Epithelial cell of prostate (primary cell): ENCODE data around the gene HES3.

Experiments
- DNase-seq: peaks from one replicate; pipeline ENCODE4 v3.0.0-alpha.2; 2011; ENCODE audit warnings: low read depth, low spot score
- H3K27ac ChIP-seq: fragments of 450-650 bp; 2 replicates; pipeline ENCODE4 v1.5.1; 2017; ENCODE audit warnings: mild to moderate bottlenecking

Gene HES3

GRCh38 chr1:6243993-6244392, at the start of gene HES3:
Gene HES3 (plus strand): TSS chr1:6244179. CDS start chr1:6244366, 187 bp downstream.
- DNase-seq, result no peak
- no peak within 1 kb of the TSS for H3K27ac ChIP-seq

GRCh38 chr1:6197746-6198427, 46.1 kb upstream of the HES3 start:
- H3K27ac ChIP-seq, result no peak overlapping the region
- no peak for DNase-seq

- H3K27ac ChIP-seq, result peak overlapping the region; percentile 69
- no peak for DNase-seq
Observed at GRCh38 chr1:6198646-6199297, 45.2 kb upstream of the HES3 start.

GRCh38 chr1:6199298-6200187, 44.4 kb upstream of the HES3 start, which contains the start of gene RPL22:
Gene RPL22 (minus strand): TSS chr1:6199595. CDS start chr1:6199573, 22 bp downstream.
- peak; percentile 93 for DNase-seq
- peak within 1 kb of the TSS; percentile 69 for H3K27ac ChIP-seq

GRCh38 chr1:6200188-6200809, 43.7 kb upstream of the HES3 start:
- peak overlapping the region; percentile 69 for H3K27ac ChIP-seq
- DNase-seq, result no peak

- no peak overlapping the region for H3K27ac ChIP-seq
- DNase-seq, result no peak
Observed at GRCh38 chr1:6202256-6202655, 41.7 kb upstream of the HES3 start.

- peak within 1 kb of the TSS; percentile 77 for H3K27ac ChIP-seq
Observed at GRCh38 chr1:6205849-6206519, 38.0 kb upstream of the HES3 start, which contains the start of gene RNF207. Gene RNF207 (plus strand): TSS chr1:6206119. CDS start chr1:6206536, 417 bp downstream.

GRCh38 chr1:6206520-6206855, 37.5 kb upstream of the HES3 start:
- DNase-seq, result no peak
- peak overlapping the region; percentile 77 for H3K27ac ChIP-seq

More at GRCh38 chr1:6205849-6206519, 38.0 kb upstream of the HES3 start, which contains the start of gene RNF207:
- DNase-seq, result no peak

GRCh38 chr1:6207075-6207885, 36.7 kb upstream of the HES3 start:
- no peak for DNase-seq
- no peak overlapping the region for H3K27ac ChIP-seq

GRCh38 chr1:6207921-6208320, 36.1 kb upstream of the HES3 start:
- no peak overlapping the region for H3K27ac ChIP-seq

GRCh38 chr1:6208723-6209660, 35.0 kb upstream of the HES3 start:
- DNase-seq, result no peak
- no peak overlapping the region for H3K27ac ChIP-seq

More at GRCh38 chr1:6207921-6208320, 36.1 kb upstream of the HES3 start:
- DNase-seq, result no peak

- no peak for DNase-seq
- no peak overlapping the region for H3K27ac ChIP-seq
Observed at GRCh38 chr1:6209661-6210580, 34.1 kb upstream of the HES3 start.

- H3K27ac ChIP-seq, result no peak overlapping the region
- DNase-seq, result no peak
Observed at GRCh38 chr1:6210591-6211355, 33.2 kb upstream of the HES3 start.

- no peak overlapping the region for H3K27ac ChIP-seq
- DNase-seq, result no peak
Observed at GRCh38 chr1:6211731-6212130, 32.2 kb upstream of the HES3 start.

GRCh38 chr1:6212193-6212959, 31.6 kb upstream of the HES3 start:
- DNase-seq, result no peak
- H3K27ac ChIP-seq, result no peak overlapping the region
